Measurements from ENCODE around the gene C4orf46.

DNA sequence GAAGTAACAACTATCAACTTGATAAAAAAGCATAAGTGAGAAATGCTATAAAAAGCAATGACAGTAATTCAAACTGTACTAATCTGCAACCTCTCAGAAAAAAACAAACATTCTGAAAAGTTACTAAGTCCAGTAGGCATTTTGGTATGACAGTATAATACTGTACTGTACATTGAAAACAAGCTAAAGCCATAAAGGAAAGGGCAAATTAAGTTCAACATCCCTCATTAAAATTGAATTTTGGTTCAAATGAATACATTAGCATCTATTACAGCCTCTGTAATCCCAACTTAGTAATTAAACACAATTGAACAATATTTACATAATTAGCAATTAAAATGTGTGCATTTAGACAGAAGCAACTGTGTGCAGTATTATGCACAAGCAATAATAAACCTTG, 53.7 kb downstream of the C4orf46 start:
- TF ChIP-seq, protein P1, sequence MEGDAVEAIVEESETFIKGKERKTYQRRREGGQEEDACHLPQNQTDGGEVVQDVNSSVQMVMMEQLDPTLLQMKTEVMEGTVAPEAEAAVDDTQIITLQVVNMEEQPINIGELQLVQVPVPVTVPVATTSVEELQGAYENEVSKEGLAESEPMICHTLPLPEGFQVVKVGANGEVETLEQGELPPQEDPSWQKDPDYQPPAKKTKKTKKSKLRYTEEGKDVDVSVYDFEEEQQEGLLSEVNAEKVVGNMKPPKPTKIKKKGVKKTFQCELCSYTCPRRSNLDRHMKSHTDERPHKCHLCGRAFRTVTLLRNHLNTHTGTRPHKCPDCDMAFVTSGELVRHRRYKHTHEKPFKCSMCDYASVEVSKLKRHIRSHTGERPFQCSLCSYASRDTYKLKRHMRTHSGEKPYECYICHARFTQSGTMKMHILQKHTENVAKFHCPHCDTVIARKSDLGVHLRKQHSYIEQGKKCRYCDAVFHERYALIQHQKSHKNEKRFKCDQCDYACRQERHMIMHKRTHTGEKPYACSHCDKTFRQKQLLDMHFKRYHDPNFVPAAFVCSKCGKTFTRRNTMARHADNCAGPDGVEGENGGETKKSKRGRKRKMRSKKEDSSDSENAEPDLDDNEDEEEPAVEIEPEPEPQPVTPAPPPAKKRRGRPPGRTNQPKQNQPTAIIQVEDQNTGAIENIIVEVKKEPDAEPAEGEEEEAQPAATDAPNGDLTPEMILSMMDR (IDR thresholded peaks at IDR 0.05): no peak
- no peak for TF ChIP-seq ZNF121 (CRISPR knock-in tag; IDR thresholded peaks at IDR 0.05)
- TF ChIP-seq, protein P2, sequence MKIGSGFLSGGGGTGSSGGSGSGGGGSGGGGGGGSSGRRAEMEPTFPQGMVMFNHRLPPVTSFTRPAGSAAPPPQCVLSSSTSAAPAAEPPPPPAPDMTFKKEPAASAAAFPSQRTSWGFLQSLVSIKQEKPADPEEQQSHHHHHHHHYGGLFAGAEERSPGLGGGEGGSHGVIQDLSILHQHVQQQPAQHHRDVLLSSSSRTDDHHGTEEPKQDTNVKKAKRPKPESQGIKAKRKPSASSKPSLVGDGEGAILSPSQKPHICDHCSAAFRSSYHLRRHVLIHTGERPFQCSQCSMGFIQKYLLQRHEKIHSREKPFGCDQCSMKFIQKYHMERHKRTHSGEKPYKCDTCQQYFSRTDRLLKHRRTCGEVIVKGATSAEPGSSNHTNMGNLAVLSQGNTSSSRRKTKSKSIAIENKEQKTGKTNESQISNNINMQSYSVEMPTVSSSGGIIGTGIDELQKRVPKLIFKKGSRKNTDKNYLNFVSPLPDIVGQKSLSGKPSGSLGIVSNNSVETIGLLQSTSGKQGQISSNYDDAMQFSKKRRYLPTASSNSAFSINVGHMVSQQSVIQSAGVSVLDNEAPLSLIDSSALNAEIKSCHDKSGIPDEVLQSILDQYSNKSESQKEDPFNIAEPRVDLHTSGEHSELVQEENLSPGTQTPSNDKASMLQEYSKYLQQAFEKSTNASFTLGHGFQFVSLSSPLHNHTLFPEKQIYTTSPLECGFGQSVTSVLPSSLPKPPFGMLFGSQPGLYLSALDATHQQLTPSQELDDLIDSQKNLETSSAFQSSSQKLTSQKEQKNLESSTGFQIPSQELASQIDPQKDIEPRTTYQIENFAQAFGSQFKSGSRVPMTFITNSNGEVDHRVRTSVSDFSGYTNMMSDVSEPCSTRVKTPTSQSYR (CRISPR knock-in tag; IDR thresholded peaks at IDR 0.05): no peak
- TF ChIP-seq, protein P3, sequence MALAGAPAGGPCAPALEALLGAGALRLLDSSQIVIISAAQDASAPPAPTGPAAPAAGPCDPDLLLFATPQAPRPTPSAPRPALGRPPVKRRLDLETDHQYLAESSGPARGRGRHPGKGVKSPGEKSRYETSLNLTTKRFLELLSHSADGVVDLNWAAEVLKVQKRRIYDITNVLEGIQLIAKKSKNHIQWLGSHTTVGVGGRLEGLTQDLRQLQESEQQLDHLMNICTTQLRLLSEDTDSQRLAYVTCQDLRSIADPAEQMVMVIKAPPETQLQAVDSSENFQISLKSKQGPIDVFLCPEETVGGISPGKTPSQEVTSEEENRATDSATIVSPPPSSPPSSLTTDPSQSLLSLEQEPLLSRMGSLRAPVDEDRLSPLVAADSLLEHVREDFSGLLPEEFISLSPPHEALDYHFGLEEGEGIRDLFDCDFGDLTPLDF (CRISPR knock-in tag; IDR thresholded peaks at IDR 0.05): no peak
- TF ChIP-seq JUN (CRISPR knock-in tag; IDR thresholded peaks at IDR 0.05): no peak
- no peak for TF ChIP-seq RELA (CRISPR knock-in tag; IDR thresholded peaks at IDR 0.05; ENCODE audit: borderline replicate concordance)

Measured in WTC11 (cell line).